ENCODE results near the gene RAD51B.

- no peak for TF ChIP-seq CTCF (IDR thresholded peaks at IDR 0.05)
- TF ChIP-seq POLR2AphosphoS5 (IDR thresholded peaks at IDR 0.05; ENCODE audit: insufficient read depth in 1 of 2, low read depth in 1 of 2) = peak; percentile 43 to 52
Measured at GRCh38 chr14:68676511-68676943, 856.9 kb downstream of the RAD51B start.

Data from vagina (tissue), 2 donors.